ENCODE data around the gene C2orf72. TPM values are rescaled to one million over a fixed set of nuclear protein-coding genes. Genes with fewer than 3 reads are reported as not detected.
"Not testable (repeated sequence)": the region's sequence is repeated elsewhere in the genome, so short reads cannot be mapped to it uniquely, and the experiment has no call there.

C2orf72 gene
- total RNA-seq, 1 donor from 2014 or later: 3.0 TPM

DNA sequence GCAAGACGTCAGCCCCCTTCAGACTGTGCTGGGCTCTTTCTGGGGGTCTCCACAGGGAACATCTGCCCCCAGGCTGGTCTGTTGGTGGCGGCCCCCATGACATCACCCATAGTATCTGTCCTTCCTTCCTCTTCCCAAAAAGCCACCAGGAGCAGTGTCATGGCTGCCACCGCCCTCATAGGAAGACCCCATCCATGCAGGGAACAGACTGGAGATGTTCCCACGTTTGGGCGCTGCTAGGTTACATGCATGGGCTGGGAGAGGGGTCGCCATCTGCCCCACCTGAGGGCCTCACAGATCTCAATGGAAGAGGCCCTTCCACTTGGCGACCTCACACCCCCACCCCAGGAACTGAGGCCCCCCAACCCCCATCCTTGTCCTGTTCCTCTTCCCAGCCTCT is 36.3 kb upstream of the C2orf72 start:
- H3K36me3 Mint-ChIP-seq (ENCODE audit: low read depth): peaks cover 10% of the 10 kb centered on the region
- TF ChIP-seq, protein P1, sequence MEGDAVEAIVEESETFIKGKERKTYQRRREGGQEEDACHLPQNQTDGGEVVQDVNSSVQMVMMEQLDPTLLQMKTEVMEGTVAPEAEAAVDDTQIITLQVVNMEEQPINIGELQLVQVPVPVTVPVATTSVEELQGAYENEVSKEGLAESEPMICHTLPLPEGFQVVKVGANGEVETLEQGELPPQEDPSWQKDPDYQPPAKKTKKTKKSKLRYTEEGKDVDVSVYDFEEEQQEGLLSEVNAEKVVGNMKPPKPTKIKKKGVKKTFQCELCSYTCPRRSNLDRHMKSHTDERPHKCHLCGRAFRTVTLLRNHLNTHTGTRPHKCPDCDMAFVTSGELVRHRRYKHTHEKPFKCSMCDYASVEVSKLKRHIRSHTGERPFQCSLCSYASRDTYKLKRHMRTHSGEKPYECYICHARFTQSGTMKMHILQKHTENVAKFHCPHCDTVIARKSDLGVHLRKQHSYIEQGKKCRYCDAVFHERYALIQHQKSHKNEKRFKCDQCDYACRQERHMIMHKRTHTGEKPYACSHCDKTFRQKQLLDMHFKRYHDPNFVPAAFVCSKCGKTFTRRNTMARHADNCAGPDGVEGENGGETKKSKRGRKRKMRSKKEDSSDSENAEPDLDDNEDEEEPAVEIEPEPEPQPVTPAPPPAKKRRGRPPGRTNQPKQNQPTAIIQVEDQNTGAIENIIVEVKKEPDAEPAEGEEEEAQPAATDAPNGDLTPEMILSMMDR (conservative IDR thresholded peaks at IDR 0.05): no peak
- DNase-seq (ENCODE audit: low read depth, low spot score): no peak
- peaks cover 11% of the 10 kb centered on the region for H3K9me3 Mint-ChIP-seq
- peaks cover 3% of the 10 kb centered on the region for H3K4me1 Mint-ChIP-seq
- peaks cover 16% of the 10 kb centered on the region for H3K27me3 Mint-ChIP-seq (ENCODE audit: low read depth)
- H3K27ac Mint-ChIP-seq (ENCODE audit: unreplicated experiment): peak overlapping the region; percentile 32
- no peak overlapping the region for H3K4me3 Mint-ChIP-seq

DNA sequence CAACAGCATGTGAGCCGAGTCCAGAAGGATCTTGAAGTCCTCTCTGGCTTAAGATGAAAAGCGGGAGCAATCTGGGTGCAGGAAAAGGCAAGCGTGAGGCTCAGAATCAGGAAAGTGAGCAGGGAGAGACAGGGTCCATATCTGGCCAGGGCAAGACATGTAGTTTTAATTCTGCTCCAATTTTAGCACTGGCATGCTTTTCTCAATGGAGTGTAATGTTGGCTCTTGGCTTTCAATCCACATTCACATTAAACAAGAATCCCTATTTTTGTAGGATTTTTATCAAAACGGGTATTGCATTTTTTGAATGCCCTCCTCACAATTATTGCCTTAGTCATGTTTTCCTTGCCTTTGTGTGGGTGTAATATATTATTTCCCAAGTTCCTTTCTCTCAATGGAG is 35.4 kb upstream of the C2orf72 start:
- Mint-ChIP-seq H3K4me1 (peaks cover 3% of the 10 kb centered on the region), H3K27me3 (ENCODE audit: low read depth) (peaks cover 16% of the 10 kb centered on the region), H3K27ac (ENCODE audit: unreplicated experiment) (no peak overlapping the region), H3K9me3 (peaks cover 11% of the 10 kb centered on the region), H3K4me3 (no peak overlapping the region), H3K36me3 (ENCODE audit: low read depth) (peaks cover 10% of the 10 kb centered on the region)
- DNase-seq (ENCODE audit: low read depth, low spot score): no peak
- TF ChIP-seq, protein P1 (conservative IDR thresholded peaks at IDR 0.05): no peak

DNA sequence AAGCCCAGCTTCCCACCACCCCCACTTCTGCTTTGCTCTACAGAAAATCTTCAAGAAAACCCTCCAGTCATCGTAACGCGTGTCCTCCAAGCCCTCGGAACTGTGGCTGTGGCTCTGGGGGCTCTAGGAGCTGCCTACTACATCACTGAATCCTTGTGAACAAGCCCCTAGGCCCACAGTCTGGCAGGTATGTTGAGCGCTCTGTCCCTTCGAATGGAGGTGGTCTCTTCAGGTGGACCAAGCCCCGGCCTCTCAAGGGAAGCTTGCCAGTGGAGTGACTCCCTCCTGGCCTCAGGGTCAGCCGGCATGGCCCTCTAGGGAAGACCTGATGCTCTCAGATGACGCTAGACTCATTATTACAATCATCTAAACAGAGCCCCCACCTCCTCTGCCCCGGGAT is 34.7 kb upstream of the C2orf72 start:
- Mint-ChIP-seq H3K4me1 (peaks cover 3% of the 10 kb centered on the region), H3K36me3 (ENCODE audit: low read depth) (peaks cover 10% of the 10 kb centered on the region), H3K9me3 (peaks cover 11% of the 10 kb centered on the region), H3K4me3 (no peak overlapping the region), H3K27me3 (ENCODE audit: low read depth) (peaks cover 16% of the 10 kb centered on the region), H3K27ac (ENCODE audit: unreplicated experiment) (no peak overlapping the region)
- TF ChIP-seq, protein P1 (conservative IDR thresholded peaks at IDR 0.05): no peak
- DNase-seq (ENCODE audit: low read depth, low spot score): no peak

DNA sequence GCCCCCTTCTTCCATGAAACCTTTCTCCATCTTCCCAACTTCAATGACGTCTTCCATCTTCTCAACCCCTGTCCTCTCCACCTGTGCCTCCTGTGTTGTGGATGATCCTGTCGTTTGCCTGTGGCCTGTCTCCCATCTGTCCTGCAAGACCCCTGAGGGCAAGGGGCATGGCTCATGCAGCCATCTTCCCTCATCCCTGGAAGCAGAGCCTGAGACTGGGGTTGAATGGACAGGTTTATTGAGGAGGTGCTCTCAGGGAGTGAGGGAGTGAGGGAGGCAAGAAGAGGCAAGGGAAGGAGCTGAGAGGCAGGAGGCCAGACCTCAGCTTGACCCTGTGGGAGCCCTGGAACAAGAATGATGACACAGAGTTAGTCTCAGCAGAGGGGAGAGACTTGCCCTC is 34.1 kb upstream of the C2orf72 start:
- Mint-ChIP-seq H3K4me1 (peaks cover 3% of the 10 kb centered on the region), H3K9me3 (peaks cover 11% of the 10 kb centered on the region), H3K36me3 (ENCODE audit: low read depth) (peaks cover 10% of the 10 kb centered on the region), H3K4me3 (no peak overlapping the region), H3K27ac (ENCODE audit: unreplicated experiment) (no peak overlapping the region), H3K27me3 (ENCODE audit: low read depth) (peaks cover 16% of the 10 kb centered on the region)
- TF ChIP-seq, protein P1 (conservative IDR thresholded peaks at IDR 0.05): no peak
- DNase-seq (ENCODE audit: low read depth, low spot score): no peak

DNA sequence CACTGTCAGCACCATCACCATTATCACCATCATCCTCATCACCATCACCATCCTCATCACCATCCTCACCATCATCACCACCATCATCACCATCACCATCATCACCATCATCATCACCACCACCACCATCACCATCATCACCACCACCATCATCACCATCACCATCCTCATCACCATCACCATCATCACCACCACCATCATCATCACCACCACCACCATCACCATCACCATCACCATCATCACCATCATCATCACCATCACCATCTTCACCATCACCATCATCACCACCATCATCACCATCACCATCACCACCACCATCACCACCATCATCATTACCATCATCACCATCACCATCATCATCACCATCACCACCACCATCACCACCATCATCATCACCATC is 32.4 kb upstream of the C2orf72 start:
- DNase-seq (ENCODE audit: low read depth, low spot score); H3K4me3 Mint-ChIP-seq; H3K4me1 Mint-ChIP-seq; H3K27me3 Mint-ChIP-seq (ENCODE audit: low read depth); H3K27ac Mint-ChIP-seq (ENCODE audit: unreplicated experiment): not testable (repeated sequence)
- Mint-ChIP-seq H3K36me3 (ENCODE audit: low read depth) (peaks cover 10% of the 10 kb centered on the region), H3K9me3 (peaks cover 11% of the 10 kb centered on the region)

DNA sequence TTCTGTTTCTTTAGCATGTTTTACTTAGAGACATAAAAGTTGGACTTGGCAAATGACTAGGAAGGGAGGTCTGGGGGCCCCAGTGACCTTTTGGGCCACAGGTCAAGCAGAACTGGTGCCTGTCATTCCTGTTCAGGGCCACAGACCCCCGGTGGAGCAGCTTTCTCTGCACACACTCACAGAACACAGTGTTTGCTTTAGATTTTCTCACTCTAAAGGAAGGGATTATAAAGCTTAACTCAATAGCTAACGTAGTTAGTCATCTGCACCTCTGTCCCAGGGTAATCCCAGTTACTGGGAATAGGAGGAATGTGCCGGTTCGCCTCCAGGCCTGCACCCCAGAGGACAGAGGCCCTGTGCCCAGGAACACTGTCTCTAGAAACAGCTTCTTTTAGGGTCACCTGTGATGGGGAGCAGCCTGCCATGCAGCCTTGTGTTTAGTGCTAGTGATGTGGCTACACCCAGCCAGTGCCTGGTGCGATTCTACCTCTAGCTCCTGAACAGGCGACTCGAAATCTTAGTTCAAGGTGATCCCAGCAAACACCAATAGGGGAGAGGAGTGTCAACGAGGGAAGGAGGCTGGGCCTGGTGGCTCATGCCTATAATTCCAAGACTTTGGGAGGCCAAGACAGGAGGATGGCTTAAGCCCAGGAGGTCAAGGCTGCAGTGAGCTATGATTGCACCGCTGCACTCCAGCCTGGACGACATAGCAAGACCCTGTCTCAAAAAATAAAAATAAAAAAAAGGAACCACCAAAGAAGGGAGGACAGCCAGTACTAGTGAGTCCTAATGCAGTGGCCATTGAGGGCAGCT is 29.8 kb upstream of the C2orf72 start:
- Mint-ChIP-seq H3K4me3 (no peak overlapping the region), H3K4me1 (peaks cover 11% of the 10 kb centered on the region), H3K27me3 (ENCODE audit: low read depth) (peaks cover 5% of the 10 kb centered on the region), H3K27ac (ENCODE audit: unreplicated experiment) (no peak overlapping the region), H3K36me3 (ENCODE audit: low read depth) (peaks cover 10% of the 10 kb centered on the region), H3K9me3 (peaks cover 11% of the 10 kb centered on the region)
- TF ChIP-seq, protein P1 (conservative IDR thresholded peaks at IDR 0.05): no peak
- DNase-seq (ENCODE audit: low read depth, low spot score): no peak
